Keratinocyte (primary cell): ENCODE data around the gene REPS1. TPM values are rescaled to one million over a fixed set of nuclear protein-coding genes. Genes with fewer than 3 reads are reported as not detected.

ENCODE experiments used
- DNase-seq: peaks from one replicate; pipeline ENCODE4 v3.0.0-alpha.2; 2011; ENCODE audit warnings: low read depth, missing footprints, low spot score
- FAIRE-seq: peaks from 2 replicates; lab custom pipeline; 2011; peaks lifted over from hg19 to GRCh38; lab: Jason Lieb, UNC
- H2AFZ ChIP-seq: 2 replicates; pipeline ENCODE4 v1.6.0; 2012; ENCODE audit warnings: low read length, control low read depth, inconsistent platforms; ENCODE audit not compliant: control insufficient read depth
- H3K27ac ChIP-seq: 2 replicates; pipeline ENCODE4 v1.5.1; 2011; ENCODE audit warnings: low read length; ENCODE audit not compliant: control insufficient read depth, insufficient read depth
- H3K27me3 ChIP-seq: 3 replicates; pipeline ENCODE4 v1.6.0; 2011; ENCODE audit warnings: low read length; ENCODE audit not compliant: control insufficient read depth, insufficient read depth; ENCODE audit errors: extremely low read depth
- H3K36me3 ChIP-seq, 2 experiments: 2 replicates in 1 of 2; 3 replicates in 1 of 2; pipeline ENCODE4 v1.5.1; 2011; ENCODE audit warnings: low read length in 2 of 2, mild to moderate bottlenecking in 1 of 2; ENCODE audit not compliant: control insufficient read depth in 2 of 2, insufficient read depth in 2 of 2; ENCODE audit errors: extremely low read depth in 1 of 2
- H3K4me1 ChIP-seq: 3 replicates; pipeline ENCODE4 v1.5.1; 2011; ENCODE audit warnings: low read length; ENCODE audit not compliant: control insufficient read depth, insufficient read depth; ENCODE audit errors: extremely low read depth
- H3K4me2 ChIP-seq: 3 replicates; pipeline ENCODE4 v1.6.0; 2011; ENCODE audit warnings: low read depth, low read length; ENCODE audit not compliant: control insufficient read depth, insufficient read depth; ENCODE audit errors: extremely low read depth
- H3K4me3 ChIP-seq, 3 experiments: fragments of 200-600 bp in 1 of 3; sonication (generic) in 1 of 3; 2 replicates in 2 of 3; 3 replicates in 1 of 3; pipeline ENCODE4 v1.5.1; 2011 to 2016; ENCODE audit warnings: low read length in 3 of 3, mild to moderate bottlenecking in 3 of 3, control low read depth in 2 of 3, inconsistent platforms in 1 of 3, low read depth in 1 of 3, mixed read lengths in 1 of 3, mixed run types in 1 of 3, moderate library complexity in 1 of 3; ENCODE audit not compliant: control insufficient read depth in 2 of 3, insufficient read depth in 2 of 3; ENCODE audit errors: extremely low read depth in 1 of 3
- H3K79me2 ChIP-seq: 2 replicates; pipeline ENCODE4 v1.6.0; 2012; ENCODE audit warnings: low read length; ENCODE audit not compliant: control insufficient read depth, insufficient read depth
- H3K9ac ChIP-seq: 3 replicates; pipeline ENCODE4 v1.6.0; 2011; ENCODE audit warnings: low read length; ENCODE audit not compliant: control insufficient read depth, insufficient read depth; ENCODE audit errors: extremely low read depth
- H3K9me1 ChIP-seq: 3 replicates; pipeline ENCODE4 v1.6.0; 2011; ENCODE audit warnings: low read length; ENCODE audit not compliant: control insufficient read depth, insufficient read depth; ENCODE audit errors: extremely low read depth
- H3K9me3 ChIP-seq: 2 replicates; pipeline ENCODE4 v1.5.1; 2012; ENCODE audit warnings: low read depth, low read length; ENCODE audit not compliant: control insufficient read depth
- H4K20me1 ChIP-seq: 3 replicates; pipeline ENCODE4 v1.6.0; 2011; ENCODE audit warnings: low read length; ENCODE audit not compliant: control insufficient read depth, insufficient read depth; ENCODE audit errors: extremely low read depth
- CTCF ChIP-seq, 3 experiments: IDR thresholded peaks in 1 of 3; conservative IDR thresholded peaks in 1 of 3; optimal IDR thresholded peaks in 1 of 3; 2 replicates in 2 of 3; 3 replicates in 1 of 3; pipeline versions ENCODE3 to v1.5.1; 2011; ENCODE audit warnings: low read length in 3 of 3, mild to moderate bottlenecking in 3 of 3, moderate library complexity in 2 of 3, control low read depth in 1 of 3, inconsistent platforms in 1 of 3; ENCODE audit not compliant: insufficient read depth in 2 of 3; ENCODE audit errors: extremely low read depth in 1 of 3
- EZH2 ChIP-seq: IDR thresholded peaks from one replicate; pipeline ENCODE4 v1.6.1; 2012; ENCODE audit warnings: inconsistent platforms, mild to moderate bottlenecking, low read length, moderate library complexity
- dilution Hi-C: fragments of 300-500 bp; cut with MboI; formaldehyde crosslinking; loops from one replicate; pipeline ENCODE4 v1.7.0; 2020; ENCODE audit warnings: low sequenced_read_pairs; ENCODE audit not compliant: extremely low pct_ligation_motif_present
- polyA plus RNA-seq, 5 experiments: library from polyadenylated mRNA; depleted of rRNA in 3 of 5; stranded (reverse) in 3 of 5; stranded (forward) in 1 of 5; unstranded in 1 of 5; fragments of >200 nt; gene quantifications; 1 replicate in 1 of 5; 2 replicates in 3 of 5; 3 replicates in 1 of 5; pipeline versions ENCODE4 v1.2.1 to v1.2.3, GENCODE V29; 2011 to 2012; ENCODE audit warnings: missing spikeins in 2 of 5, low read depth in 1 of 5, low replicate concordance in 1 of 5

Gene REPS1
- polyA plus RNA-seq, 1 donor (not counting 4 experiments of a cell fraction or from before 2014, with no cell fraction given): 61.3 TPM

GRCh38 chr6:138986578-138986977 lies 1.5 kb downstream of the REPS1 start:
- H3K9ac ChIP-seq: peak overlapping the region; percentile 94
- DNase-seq: no peak
- peak; percentile 20 for FAIRE-seq
- H2AFZ ChIP-seq: no peak overlapping the region
- dilution Hi-C loops: no loop called here
- no peaks in the 10 kb centered on the region for H3K36me3 ChIP-seq
- H3K79me2 ChIP-seq: peaks cover 64% of the 10 kb centered on the region
- no peaks in the 10 kb centered on the region for H3K27me3 ChIP-seq
- H3K4me3 ChIP-seq: peak overlapping the region; percentile 81 to 95 (median 92)
- peak overlapping the region; percentile 81 for H3K27ac ChIP-seq
- no peaks in the 10 kb centered on the region for H3K9me3 ChIP-seq
- H3K9me1 ChIP-seq: peaks cover 3% of the 10 kb centered on the region
- H3K4me2 ChIP-seq: peak overlapping the region; percentile 92
- TF ChIP-seq EZH2 (no peak), CTCF (optimal IDR thresholded peaks at IDR 0.05 in 1 of 3, IDR thresholded peaks at IDR 0.05 in 1 of 3, conservative IDR thresholded peaks at IDR 0.05 in 1 of 3; ENCODE audit: extremely low read depth in 1 of 3, insufficient read depth in 2 of 3, low read length in 3 of 3) (no peak)
- peaks cover 35% of the 10 kb centered on the region for H3K4me1 ChIP-seq
- peaks cover 2% of the 10 kb centered on the region for H4K20me1 ChIP-seq

GRCh38 chr6:138981416-138981815 lies 6.6 kb downstream of the REPS1 start:
- Histone ChIP-seq H3K4me3 (no peak overlapping the region), H3K79me2 (peaks cover 99% of the 10 kb centered on the region), H3K9me1 (peaks cover 6% of the 10 kb centered on the region), H3K27me3 (no peaks in the 10 kb centered on the region), H3K9ac (no peak overlapping the region), H3K4me2 (peak overlapping the region; percentile 29), H3K27ac (no peak overlapping the region), H3K36me3 (no peaks in the 10 kb centered on the region), H2AFZ (no peak overlapping the region), H3K9me3 (no peaks in the 10 kb centered on the region), H4K20me1 (peaks cover 2% of the 10 kb centered on the region), H3K4me1 (peaks cover 32% of the 10 kb centered on the region)
- dilution Hi-C loops: no loop called here
- FAIRE-seq (no peak), DNase-seq (no peak)
- TF ChIP-seq CTCF (optimal IDR thresholded peaks at IDR 0.05 in 1 of 3, IDR thresholded peaks at IDR 0.05 in 1 of 3, conservative IDR thresholded peaks at IDR 0.05 in 1 of 3; ENCODE audit: extremely low read depth in 1 of 3, insufficient read depth in 2 of 3, low read length in 3 of 3): no peak
- no peak for TF ChIP-seq EZH2
